Nephron (organoid): ENCODE results near the gene PRMT7.

ENCODE experiments used
- H3K27ac Mint-ChIP-seq, 3 experiments: 2 replicates each; pipeline ENCODE4 v1.8.0; 2020; ENCODE audit warnings: mixed read lengths in 3 of 3, mild to moderate bottlenecking in 2 of 3, moderate library complexity in 1 of 3
- H3K27me3 Mint-ChIP-seq: 2 replicates; pipeline ENCODE4 v1.8.0; 2021; ENCODE audit warnings: low read depth, mild to moderate bottlenecking, moderate library complexity, mixed read lengths
- H3K36me3 Mint-ChIP-seq: 2 replicates; pipeline ENCODE4 v1.8.0; 2020; ENCODE audit warnings: low read depth, mixed read lengths
- H3K4me1 Mint-ChIP-seq: 2 replicates; pipeline ENCODE4 v1.8.0; 2020; ENCODE audit warnings: mixed read lengths
- H3K4me3 Mint-ChIP-seq, 3 experiments: 2 replicates each; pipeline ENCODE4 v1.8.0; 2020; ENCODE audit warnings: mild to moderate bottlenecking in 3 of 3, mixed read lengths in 3 of 3, moderate library complexity in 2 of 3
- H3K9me3 Mint-ChIP-seq: 2 replicates; pipeline ENCODE4 v1.8.0; 2020; ENCODE audit warnings: mixed read lengths
- CTCF ChIP-seq, 3 experiments: fragments of 200-600 bp; sonication (generic); IDR thresholded peaks; one replicate each; pipeline ENCODE4 v1.5.0; 2021; ENCODE audit warnings: antibody characterized with exemption in 3 of 3; ENCODE audit not compliant: unreplicated experiment in 3 of 3

PRMT7 gene

GRCh38 chr16:68351991-68352431 lies 41.2 kb downstream of the PRMT7 start:
- Mint-ChIP-seq H3K4me3 (no peak overlapping the region), H3K27ac (no peak overlapping the region), H3K4me1 (no peaks in the 10 kb centered on the region), H3K36me3 (peaks cover 56% of the 10 kb centered on the region), H3K9me3 (no peaks in the 10 kb centered on the region), H3K27me3 (no peaks in the 10 kb centered on the region)
- no peak for TF ChIP-seq CTCF (IDR thresholded peaks at IDR 0.05; ENCODE audit: unreplicated experiment in 3 of 3)

- H3K27me3 Mint-ChIP-seq = no peaks in the 10 kb centered on the region
- H3K4me1 Mint-ChIP-seq = no peaks in the 10 kb centered on the region
- peaks cover 47% of the 10 kb centered on the region for H3K36me3 Mint-ChIP-seq
- H3K27ac Mint-ChIP-seq = no peak overlapping the region
- no peak overlapping the region for H3K4me3 Mint-ChIP-seq
- H3K9me3 Mint-ChIP-seq = no peaks in the 10 kb centered on the region
- TF ChIP-seq CTCF (IDR thresholded peaks at IDR 0.05; ENCODE audit: unreplicated experiment in 3 of 3) = no peak
These were observed 42.5 kb downstream of the PRMT7 start for GRCh38 chr16:68353366-68353765.

- Mint-ChIP-seq H3K27ac (no peak overlapping the region), H3K9me3 (no peaks in the 10 kb centered on the region), H3K4me1 (no peaks in the 10 kb centered on the region), H3K36me3 (peaks cover 37% of the 10 kb centered on the region), H3K4me3 (no peak overlapping the region), H3K27me3 (no peaks in the 10 kb centered on the region)
- no peak for TF ChIP-seq CTCF (IDR thresholded peaks at IDR 0.05; ENCODE audit: unreplicated experiment in 3 of 3)
These were observed 44.0 kb downstream of the PRMT7 start for GRCh38 chr16:68354816-68355215.

- peaks cover 30% of the 10 kb centered on the region for H3K36me3 Mint-ChIP-seq
- no peak overlapping the region for H3K27ac Mint-ChIP-seq
- H3K9me3 Mint-ChIP-seq = no peaks in the 10 kb centered on the region
- no peaks in the 10 kb centered on the region for H3K27me3 Mint-ChIP-seq
- H3K4me3 Mint-ChIP-seq = no peak overlapping the region
- no peak for TF ChIP-seq CTCF (IDR thresholded peaks at IDR 0.05; ENCODE audit: unreplicated experiment in 3 of 3)
- peaks cover 6% of the 10 kb centered on the region for H3K4me1 Mint-ChIP-seq
These were observed 44.8 kb downstream of the PRMT7 start for GRCh38 chr16:68355447-68356248.

- peaks cover 8% of the 10 kb centered on the region for H3K4me1 Mint-ChIP-seq
- no peaks in the 10 kb centered on the region for H3K27me3 Mint-ChIP-seq
- H3K36me3 Mint-ChIP-seq = peaks cover 26% of the 10 kb centered on the region
- TF ChIP-seq CTCF (IDR thresholded peaks at IDR 0.05; ENCODE audit: unreplicated experiment in 3 of 3) = no peak
- H3K9me3 Mint-ChIP-seq = no peaks in the 10 kb centered on the region
- no peak overlapping the region for H3K4me3 Mint-ChIP-seq
- no peak overlapping the region for H3K27ac Mint-ChIP-seq
These were observed 45.6 kb downstream of the PRMT7 start for GRCh38 chr16:68356249-68356918.
